Fibroblast of skin of back (primary cell): Measurements from ENCODE around the gene ADRA2B.
"Not testable (repeated sequence)": the region's sequence is repeated elsewhere in the genome, so short reads cannot be mapped to it uniquely, and the experiment has no call there.

Source experiments
- DNase-seq: peaks from one replicate; pipeline ENCODE4 v3.0.0-alpha.2; 2013

ADRA2B gene

DNA sequence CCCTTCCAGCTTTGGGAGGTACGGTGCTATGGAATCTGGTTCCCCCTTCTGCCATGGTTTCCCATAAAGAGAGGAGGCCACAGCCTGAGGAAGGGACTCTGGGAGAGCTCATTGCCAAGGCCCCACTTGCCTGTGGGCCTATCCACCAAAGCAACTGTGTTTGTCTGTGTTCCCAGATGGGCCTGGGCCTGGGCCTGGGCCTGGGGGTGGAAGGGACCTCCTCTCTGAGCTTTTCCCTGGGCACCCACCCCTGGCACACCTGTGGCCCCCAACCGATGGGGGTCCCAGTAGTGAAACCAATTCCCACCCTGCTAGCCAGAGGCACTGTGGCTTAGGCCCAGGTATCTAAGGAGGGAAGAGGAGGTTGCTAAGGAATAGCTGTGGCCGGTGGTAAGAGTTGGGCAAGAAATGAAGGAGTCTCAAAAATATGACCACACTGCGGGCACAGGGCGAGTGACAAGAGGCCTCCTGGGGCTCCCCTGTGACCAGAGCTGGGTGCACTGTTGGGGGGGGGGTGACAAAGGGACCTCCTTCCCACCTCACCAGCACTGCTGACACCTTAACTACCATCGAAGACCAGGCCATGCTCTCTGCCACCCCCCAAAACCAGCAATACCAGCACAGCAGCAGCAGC, 33.8 kb upstream of the ADRA2B start:
- no peak for DNase-seq

DNA sequence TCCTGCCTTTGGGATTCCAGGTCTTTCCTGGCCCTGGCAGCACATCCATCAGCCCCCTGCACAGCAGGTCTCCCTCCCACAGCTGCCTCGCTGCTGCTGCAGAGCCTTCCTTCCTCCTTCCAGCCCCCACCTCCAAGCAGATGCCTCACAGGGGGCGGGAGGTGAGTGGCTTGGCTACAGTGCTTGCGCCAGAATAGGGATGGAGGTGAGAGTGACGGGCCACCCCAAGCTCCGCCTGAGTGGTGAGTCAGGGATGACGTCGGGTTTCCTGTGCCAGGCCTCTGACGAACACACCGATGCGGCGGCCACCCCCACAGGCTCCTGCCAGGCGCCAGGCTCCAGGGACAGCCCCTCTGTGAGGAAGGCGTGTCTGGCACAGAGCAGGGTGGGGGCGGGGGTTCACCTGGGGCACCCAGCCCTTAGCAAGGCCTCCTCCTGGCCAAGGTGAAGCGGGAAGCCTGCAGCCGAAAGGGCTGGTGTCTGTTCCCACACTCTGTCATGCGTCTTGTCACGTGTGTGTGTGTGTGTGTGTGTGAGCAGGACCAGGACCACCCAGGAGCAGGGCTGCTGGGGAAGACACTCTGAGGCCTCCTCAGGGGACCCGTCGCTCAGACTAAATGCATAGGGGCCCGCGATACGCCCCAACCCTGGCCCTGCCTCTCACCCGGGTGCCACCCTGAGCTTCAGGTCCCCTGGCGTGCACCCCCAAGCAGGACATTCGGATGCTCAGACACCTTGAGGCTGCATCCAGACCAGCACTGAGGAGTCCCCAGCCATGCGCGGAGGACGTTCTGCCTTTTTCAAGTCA, 32.2 kb upstream of the ADRA2B start:
- peak; percentile 85 for DNase-seq

DNA sequence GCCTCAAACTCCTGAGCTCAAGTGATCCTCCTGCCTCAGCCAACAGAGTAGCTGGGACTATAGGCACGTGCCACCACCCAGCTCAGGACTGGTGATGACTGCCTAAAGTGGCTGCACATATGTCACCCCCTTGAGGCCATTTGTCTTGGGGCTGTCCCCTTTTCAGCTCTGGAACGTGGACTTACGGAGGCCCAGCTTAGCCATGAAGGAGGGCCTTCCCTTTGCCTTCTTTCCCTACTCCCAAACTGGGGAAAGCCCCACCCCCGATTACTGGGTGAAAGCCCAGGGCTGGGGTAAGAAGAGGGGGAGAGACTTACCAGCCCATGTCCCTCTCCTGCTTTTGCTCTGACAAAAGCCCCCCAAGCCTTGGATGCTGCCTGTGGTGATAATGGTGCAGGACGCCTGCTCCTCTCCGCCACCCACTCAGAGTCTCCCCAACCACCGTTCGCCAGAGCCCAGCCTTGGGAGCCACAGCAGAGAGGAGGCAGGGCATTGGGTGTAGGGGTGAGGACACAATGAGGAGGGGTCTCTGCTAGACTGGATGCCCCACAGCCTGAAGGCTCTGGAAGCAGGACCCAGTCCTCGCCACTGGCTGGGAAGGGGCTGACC, 31.3 kb upstream of the ADRA2B start:
- no peak for DNase-seq

DNA sequence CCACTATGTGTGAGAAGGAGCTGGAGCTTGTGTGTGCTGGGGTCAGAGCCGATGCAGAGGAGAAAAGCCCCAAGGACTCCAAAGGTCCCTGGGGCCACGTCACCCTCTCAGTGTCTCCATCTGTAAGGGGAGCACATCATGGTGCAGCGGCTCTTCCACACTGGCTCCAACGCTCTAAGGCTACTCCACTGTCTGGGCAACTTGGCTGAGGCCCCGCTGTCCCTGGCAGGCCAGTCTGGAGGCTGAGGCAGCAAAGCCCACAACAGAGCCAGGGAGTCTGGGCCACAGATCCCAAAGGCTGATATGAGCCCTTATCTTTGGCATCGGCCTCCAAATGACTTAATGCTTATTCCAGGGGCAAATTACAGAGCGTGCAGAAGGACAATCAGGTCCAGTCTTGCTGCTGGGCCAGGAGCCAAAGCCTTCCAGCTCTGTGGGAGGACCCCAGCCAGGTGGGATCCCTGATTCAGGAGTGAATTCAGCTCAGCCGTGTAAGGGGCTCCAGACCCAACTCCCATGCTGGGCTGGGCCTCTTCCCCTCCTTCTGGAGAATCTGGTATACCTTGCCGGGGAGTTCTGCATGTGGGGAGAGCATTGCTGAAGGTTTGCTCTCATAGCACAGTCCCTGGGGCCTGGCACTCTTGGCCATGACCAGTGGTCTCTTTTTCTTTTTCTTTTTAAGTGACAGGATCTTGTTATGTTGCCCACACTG, 30.7 kb upstream of the ADRA2B start:
- DNase-seq: no peak

DNA sequence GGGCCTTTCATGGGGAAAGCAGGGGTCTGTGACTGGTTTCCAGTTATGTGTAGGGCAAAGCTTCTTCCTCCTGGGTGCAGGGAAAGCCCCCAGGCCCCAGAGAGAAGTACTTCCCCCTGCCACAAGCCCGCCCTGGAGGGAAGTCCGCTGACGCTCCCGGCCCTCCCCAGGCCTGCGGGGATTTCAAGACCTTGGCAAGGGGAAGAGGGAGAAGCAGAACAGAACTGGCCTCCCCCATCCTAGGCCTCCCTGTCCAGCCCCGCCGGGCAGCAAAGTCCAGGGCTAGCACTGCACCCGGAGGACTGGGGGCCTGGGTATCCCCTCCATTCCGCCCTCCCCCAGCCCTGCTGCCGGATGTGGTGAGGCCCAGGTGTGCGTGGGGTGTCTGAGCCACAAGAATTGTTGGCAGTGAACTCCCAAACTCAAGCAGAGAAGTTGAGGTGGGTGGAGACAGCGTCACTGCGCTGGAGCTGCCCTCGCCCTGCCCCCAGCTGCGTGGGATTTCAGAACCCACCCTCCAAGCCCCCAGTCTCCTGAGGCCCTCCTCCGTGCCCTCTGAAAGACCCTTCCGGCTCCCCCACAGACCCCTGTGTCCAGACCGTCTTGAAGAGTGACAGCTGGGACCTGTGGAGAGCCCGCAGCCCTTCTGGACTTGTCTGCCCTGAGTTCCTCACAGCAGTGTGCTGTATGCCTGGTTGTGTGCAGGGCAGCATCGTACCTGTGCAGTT, 29.9 kb upstream of the ADRA2B start:
- DNase-seq: no peak

DNA sequence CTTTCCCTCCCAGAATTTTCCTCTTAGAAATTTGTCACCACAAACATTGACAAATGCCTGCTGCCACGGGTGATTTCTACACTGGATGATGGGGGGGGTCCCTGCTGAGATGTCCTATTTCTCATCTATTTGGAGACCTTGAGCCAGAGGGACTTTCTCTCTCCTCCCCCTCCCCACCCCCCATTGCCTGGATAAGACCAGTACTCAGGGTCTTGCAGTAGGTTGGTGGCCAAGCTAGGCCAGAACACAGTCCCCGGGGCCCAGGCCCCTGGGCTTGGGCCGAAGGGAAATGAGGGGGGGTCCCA, 29.4 kb upstream of the ADRA2B start:
- DNase-seq: no peak

DNA sequence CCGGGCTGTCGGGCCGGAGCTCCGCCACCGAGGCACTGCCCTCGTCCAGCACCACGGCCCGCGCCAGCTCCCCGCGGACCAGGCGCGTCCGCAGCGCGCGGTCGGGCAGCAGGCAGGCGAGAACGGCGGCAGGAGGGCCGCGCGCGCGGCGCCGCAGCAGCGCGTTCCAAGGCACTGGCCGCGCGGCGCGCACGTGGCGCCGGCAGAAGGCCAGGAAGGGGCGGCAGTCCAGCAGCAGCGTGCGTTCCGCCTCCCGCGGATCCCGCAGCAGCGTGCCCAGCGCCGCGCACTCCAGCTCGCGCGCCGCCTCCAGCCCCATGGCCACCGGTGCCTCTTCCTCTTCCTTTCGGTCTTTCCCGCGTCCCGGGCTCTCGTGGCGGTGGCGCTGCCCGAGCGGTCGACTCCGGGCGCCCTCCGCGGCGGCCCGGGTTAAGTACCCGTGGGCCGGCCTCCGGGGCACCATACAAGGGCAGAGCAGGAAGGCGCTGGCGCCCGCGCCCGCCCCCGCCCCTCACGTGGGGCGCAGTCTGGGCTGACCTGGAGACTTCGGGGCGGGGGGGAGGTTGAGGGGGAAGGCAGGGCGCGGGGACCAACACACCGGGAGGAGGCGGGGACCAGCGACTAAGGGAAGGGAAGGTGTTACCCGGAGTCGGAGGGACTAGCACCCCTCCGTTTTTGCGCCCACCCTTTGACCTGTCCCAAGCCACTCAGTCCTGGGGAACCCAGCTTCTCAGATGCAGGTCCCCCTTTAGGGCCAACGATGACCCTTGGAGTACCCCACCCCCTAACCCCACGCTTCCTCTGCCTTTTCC, 28.9 kb upstream of the ADRA2B start, which contains the start of gene DUSP2:
Gene DUSP2, minus strand, starts transcription at position 405 of the 812 bp plus-strand sequence. Its CDS starts 86 bp downstream, at position 319.
- peak; percentile 71 for DNase-seq

DNA sequence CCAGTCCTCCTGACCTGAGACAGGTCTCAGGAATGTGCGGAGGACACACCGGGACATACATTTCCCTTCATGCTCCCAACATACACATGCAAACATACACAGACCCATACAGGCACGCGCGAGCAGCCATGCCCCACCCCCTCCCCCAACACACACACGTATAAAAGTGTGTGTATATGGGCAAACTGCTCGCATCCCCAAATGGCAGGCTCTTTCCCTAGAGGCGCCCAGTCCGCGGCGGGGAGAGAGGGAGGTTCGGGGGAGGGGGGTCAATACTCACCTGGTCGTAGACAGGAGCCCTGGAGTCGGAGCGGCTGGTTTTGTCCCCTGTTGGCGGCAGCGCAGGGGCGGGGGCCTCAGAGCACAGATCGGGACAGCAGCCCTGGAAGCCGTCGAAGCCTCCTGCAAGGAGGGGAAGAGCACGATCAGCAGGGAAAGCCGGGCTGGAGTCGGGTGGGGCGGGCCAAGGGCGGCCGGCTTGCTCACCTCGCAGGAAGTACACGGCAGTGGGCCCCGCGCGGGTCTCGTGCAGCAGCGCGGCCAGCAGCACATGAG, 28.2 kb upstream of the ADRA2B start:
- no peak for DNase-seq

DNA sequence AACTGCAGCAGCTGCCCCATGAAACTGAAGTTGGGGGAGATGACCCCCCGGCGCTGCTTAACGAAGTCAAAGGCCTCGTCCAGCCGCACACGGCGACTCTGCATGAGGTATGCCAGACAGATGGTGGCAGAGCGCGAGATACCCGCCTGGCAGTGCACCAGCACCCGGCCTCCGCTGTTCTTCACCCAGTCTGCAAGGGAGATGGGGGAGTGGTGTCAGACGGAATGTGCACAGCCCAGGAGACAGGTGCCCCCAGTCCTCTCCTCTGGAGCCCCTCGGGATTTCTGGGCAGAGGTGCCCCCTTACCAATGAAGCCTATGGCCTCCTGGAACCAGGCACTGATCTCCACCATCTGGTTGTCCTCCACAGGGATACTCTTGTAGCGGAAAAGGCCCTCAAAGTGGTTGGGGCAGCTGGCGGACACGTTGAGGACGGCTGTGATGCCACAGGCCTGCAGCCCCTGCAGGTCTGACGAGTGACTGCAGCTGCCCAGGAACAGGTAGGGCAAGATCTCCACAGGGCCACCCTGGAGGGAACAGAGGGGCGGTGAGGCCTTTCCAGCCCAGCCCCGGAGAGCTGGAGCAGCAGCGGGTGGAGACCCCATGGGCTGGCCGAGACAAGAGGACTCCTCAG, 27.6 kb upstream of the ADRA2B start:
- no peak for DNase-seq

DNA sequence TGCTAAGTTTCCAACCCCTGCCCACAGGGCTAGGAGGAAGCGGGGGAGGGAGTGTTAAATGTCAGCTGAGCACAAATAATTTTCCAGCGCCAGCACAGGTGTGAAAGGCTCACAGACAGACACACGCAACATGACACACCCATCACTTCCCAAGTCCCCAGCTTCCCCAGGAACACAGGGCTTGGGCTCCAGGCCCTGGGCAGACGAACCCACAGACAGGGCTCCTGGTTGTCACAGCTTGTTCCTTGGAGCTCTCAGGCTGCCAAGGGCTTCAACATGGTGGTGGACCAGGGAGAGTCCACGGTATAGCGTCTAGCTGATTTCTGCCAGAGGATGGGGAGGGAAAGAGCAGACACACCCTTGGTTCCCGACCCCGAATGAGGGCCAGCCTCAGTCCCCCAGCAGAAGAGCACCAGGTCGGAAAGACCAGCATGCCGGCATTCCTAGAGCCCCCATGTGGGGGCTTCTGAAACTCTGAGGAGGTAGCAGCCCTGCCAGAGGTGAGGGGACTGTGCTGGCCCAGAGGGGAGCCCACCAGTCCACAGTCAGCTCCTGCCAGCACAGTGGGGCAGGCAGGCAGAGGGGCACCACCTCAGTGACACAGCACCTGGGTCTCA, 27.0 kb upstream of the ADRA2B start:
- DNase-seq: no peak

DNA sequence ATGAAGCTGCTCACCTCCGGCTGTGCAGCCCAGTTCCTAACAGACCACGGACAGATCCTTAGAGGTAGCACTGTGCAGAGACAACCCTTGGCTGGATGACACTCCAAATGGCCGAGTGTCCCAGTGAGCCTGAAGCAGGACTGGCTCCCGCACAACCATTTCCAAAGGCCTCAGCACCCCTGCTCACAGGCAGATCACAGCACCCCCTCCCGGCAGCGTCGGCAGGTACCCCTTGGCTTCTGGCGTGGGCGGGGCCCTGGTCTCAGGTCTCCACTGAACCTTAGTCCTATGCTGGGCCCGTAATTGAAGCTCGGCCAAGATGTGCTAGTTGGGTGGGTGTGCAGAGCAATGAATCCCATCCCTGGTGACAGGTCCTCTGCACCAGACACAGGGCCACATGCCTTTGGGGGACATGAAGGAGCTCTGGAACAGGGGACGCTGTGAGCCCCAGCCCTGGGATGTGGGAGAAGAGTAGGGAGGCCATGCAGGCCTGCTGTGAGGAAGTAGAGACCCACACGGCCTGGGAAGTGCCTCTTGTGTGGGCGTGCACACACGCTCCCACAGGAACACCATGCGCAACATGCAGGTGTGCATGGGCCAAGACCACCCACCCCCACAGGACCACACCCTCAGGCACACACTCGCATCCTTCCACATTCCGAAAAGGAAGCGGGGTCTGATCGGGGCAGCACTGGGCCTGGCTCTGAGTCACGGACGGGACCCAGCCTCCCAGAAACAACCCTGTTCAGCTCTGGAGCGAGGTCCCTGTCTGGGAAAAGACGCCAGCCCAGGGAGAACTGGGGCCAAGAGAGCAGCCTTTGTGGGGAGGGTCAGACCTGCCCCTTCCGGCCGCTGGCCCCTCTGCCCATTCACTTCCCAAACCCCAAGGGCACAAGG, 26.1 kb upstream of the ADRA2B start:
- no peak for DNase-seq

DNA sequence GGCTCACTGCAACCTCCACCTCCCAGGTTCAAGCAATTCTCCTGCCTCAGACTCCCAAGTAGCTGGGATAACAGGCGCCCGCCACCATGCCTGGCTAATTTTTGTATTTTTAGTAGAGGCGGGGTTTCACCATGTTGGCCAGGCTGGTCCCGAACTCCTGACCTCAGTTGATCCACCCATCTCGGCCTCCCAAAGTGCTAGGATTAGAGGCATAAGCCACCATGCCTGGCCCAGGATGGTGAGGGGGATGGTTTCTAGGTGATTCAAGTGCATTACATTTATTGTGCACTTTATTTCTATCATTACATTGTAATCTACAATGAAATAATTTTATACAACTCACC, 25.2 kb upstream of the ADRA2B start:
- DNase-seq: not testable (repeated sequence)

DNA sequence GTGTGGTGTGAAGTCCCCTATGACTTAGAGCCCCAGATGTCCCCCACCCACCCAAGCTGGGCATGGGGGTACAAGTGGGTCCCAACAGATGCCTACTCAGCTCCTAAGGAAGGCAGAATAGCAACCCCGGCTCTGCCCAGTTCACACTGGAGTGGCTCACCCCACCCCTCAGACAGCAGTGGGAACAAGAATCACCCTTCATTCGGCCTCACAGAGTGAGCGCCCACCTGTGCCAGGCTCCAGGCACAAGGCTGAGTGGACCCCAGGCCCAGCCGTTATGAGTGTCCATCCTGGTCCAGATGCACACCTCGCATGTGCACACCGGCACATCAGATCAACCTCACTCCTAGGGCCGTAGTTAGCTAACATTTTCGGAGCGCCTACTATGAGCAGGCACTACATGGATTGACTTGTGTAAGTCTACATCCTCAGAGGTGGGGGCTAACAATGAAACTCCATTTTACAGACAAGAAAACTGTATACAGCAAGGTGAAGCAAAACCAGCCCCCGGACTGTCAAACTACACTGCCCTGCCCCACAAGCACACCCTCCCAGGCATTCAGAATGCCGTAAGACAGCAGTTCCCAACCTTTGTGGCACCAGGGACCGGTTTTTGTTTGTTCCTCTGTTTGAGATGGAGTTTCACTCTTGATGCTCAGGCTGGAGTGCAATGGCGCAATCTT, 24.7 kb upstream of the ADRA2B start:
- no peak for DNase-seq

DNA sequence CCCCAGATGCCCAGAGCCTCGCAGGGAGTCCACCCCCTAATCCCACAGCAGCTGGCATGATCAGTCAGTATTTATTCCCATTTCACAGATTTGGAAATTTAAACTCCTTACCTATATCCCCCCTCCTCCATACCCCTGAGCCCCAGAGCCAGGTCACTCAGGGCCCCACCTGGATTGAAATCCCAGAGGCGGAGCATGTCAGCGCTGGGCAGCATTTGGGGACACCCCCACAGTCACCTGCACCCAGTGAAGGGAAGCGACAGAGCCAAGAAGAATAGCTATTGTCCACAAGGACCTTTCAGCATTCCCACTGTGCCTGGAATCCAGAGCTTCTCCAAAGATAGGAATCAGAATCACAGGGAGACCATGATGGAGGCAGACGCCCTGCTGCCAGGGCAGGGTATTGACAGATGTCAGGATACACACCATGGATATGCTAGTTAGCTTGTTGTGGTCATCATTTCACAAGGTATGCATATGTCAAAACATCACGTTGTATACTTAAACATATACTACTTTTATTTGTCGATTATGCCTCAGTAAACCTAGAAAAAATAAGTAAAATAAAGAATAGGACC, 22.9 kb upstream of the ADRA2B start:
- no peak for DNase-seq

DNA sequence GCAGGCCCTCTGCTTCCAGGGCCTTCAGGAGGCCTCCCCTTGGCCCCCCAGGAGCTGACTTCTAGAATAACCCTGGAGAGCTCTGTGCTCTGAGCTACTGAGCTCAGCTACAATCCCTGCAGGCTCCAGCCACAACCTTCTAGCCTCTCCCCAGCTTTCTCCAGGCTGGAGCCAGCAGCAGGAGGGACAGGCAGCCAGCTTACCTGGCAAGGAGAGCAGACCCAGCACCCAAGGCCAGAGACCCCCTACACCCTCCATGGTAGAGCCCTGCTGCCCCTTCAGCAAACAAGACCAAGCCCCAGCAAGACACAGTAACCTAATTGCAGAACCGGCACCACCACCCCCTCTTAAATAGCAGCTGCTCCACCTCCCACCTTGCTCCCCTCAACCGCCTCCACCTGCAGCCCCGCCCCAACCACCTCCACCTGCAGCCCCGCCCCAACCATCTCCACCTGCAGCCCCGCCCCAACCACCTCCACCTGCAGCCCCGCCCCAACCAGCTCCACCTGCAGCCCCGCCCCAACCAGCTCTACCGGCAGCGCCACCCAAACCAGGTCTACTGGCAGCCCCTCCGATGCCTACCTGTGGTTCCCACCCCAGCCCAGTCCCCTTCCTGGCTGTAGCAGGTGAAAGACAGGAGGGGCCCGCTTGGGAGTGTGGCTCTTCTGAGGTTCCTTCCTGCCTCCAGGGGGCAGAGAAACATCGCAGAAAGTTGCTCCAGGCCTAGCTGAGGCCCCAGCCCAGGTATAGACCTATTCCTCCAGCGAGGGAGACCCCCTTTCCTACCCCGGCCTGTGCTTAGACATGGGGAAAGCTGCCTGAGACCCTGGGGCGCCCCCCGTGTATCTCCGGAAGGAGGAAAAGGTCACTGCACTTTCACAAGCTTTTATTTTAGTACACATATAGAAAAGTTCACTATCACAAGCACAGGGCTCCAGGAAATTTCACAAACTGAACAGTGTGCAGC, 22.1 kb upstream of the ADRA2B start, which contains the start of gene ASTL:
Gene ASTL, minus strand, starts transcription at position 324 of the 967 bp plus-strand sequence. Its CDS starts 66 bp downstream, at position 258.
- DNase-seq: peak; percentile 33

DNA sequence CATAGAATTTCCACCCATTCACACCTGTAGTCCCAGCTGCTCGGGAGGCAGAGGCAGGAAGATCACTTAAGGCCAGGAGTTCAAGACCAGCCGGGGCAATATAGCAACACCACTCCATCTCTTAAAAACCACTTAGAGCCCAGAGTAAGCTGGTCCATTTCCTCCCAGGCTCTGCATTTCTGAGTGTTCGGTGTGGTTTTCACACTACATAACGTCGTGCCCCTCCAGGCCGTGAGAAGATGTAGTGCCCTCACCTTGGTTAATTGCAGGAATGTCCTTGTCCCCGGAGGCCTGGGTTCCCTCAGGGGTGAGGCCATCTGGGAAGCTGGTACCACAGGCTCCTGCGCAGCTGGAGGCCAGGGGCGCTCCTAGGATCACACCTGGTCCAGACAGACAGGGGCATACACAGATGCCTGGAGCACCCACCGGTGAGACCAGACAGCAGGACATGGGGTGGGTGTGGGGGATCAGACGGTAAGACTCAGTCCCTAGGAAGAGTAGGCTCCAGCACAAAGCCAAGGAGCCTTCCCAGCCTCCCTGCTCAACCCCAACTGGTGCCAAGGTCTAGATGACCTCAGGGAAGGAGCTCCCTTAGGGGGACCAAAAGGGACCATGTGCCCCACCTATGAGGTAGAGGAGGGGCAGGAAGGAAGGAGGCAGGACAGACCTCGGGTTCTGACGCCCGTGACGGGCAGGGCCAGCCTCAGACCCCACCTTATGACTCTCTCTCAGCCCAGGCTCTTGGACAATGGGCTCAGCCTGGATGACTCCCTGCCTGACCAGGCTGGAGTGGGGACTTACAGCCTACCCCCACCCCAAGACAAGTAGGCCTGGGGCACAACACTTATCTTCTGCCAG, 21.2 kb upstream of the ADRA2B start:
- no peak for DNase-seq
